Activated CD8-positive, alpha-beta memory T cell treated with anti-CD3 and anti-CD28 coated beads for 36 hours (primary cell): ENCODE measurements around the gene MED23. TPM values are rescaled to one million over a fixed set of nuclear protein-coding genes. Genes with fewer than 3 reads are reported as not detected.

Experiments
- CTCF ChIA-PET: fragments of 350-600 bp; sonication (Branson Sonifier 250); formaldehyde crosslinking; loops from one replicate; lab custom pipeline; 2021; ENCODE audit warnings: antibody characterized with exemption; lab: Charles Lee
- POLR2A ChIA-PET: fragments of 350-600 bp; sonication (Branson Sonifier 250); formaldehyde crosslinking; loops from one replicate; lab custom pipeline; 2021; ENCODE audit warnings: antibody characterized with exemption; lab: Charles Lee
- total RNA-seq, 2 experiments: library from RNA; stranded (reverse); gene quantifications; one replicate each; pipeline ENCODE4 v1.2.3, GENCODE V29; 2021

Gene MED23
- total RNA-seq, 2 experiments from 2014 or later = 28.4 to 29.0 TPM

- CTCF ChIA-PET = no interaction called here
- POLR2A ChIA-PET = no interaction called here
These were observed 34.0 kb downstream of the MED23 start for GRCh38 chr6:131594074-131594473.

DNA sequence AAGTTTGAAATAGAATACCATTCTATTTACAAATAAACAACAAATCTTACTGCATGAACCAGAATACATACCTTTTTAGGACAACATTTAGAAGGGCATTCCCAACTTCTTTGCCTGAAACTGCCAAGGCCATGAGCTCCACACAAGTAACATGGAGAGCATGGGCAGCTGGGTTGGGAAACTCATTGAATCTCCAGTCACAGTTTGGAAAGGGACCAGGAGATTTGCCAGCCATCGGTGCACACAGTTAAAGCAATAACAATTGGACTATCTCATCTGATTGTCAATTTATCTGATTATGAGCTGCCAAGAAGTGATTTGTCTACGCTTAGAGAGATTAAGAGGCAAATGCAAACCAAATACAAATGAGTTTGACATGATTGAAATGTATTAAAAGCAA is 35.1 kb downstream of the MED23 start:
- ChIA-PET POLR2A (no interaction called here), CTCF (no interaction called here)

- ChIA-PET POLR2A (no interaction called here), CTCF (no interaction called here)
These were observed 39.4 kb downstream of the MED23 start for GRCh38 chr6:131588643-131589042.

- CTCF ChIA-PET = interaction anchor here (1.0 kb wide), 1 partner anchor 18 kb away, joined by 3 read pairs; no protein-coding TSS in a partner anchor
- POLR2A ChIA-PET = no interaction called here
These were observed 40.1 kb downstream of the MED23 start for GRCh38 chr6:131587909-131588308.

GRCh38 chr6:131586543-131586942 is 41.5 kb downstream of the MED23 start:
- ChIA-PET CTCF (interaction anchor here (1.1 kb wide), 1 partner anchor 42 kb away, joined by 5 read pairs; the partner anchor contains the start of gene MED23), POLR2A (no interaction called here)

GRCh38 chr6:131581523-131581922 is 46.5 kb downstream of the MED23 start:
- ChIA-PET CTCF (no interaction called here), POLR2A (no interaction called here)

- ChIA-PET CTCF (no interaction called here), POLR2A (no interaction called here)
These were observed 52.1 kb downstream of the MED23 start for GRCh38 chr6:131575834-131576478.

DNA sequence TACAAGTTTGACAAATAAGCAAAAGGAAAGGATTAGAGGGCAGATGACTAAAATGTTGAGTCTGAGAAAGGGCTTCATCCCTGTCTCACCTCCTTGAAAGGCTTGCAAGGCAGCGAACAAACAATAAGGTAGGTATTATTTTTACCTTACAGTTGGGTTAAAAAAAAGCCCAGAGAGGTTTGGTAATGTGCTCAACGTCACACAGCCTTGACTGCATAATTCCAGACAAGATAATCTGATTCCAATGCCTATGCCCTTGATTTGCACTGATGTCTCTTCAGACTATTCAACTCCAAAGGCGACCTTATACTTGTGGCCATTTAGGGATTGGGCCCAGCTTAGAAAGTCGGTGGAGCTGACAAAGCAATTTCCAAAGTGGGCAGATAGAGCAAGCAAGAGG is 53.4 kb downstream of the MED23 start:
- ChIA-PET POLR2A (no interaction called here), CTCF (no interaction called here)

DNA sequence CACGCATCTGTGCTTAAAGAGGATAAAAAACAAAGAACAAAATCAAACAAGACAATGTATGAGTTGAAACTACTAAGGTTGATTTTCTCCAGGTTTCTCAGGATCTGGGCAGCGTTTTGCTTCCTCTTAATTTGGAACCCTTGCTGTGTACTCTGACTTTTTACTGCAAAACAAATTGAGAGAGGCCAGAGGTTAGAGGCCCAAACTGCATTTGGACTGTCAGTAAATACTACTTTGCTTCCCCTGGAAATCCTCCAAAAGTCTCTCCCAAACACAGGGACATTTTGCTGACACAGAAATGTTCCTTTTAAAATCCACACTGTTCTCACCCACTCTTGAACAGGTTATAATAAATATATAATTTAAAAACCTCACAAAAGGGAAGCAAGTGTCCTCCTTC is 53.9 kb downstream of the MED23 start:
- CTCF ChIA-PET = no interaction called here

DNA sequence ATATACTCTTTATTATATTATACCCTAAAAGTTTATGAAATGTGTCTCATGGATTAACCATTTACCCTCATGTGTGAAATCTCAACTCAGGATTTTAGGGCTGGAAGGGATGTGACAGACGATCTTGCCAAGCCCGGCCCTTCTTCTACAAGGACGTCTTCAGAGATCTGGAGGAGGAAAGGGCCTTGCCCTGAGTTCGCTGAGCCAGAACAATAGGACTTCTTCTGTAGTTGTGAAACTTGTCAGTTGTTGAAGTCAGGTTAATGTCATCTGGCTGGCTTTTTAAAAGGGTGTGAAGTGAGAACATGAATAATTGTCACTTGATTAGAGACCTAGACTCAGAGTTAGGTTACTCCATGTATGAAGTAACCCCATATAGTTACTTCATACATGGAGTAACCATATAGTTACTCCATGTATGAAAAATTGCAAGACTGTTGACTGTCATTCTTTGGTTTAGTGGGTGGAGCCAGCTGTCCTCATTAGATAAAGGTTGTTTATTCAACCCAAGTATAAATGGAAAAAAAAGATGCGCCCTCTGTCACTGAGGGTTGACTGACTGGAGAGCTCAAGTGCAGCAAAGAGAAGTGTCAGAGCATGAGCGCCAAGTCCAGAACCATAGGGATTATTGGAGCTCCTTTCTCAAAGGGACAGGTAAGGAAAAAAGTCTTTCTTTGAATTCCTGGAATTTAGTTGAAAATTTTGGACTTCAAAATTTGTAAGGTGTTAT is 55.2 kb downstream of the MED23 start, which contains the start of gene ARG1:
Gene ARG1 (plus strand): TSS at position 541 of the 730 bp plus-strand sequence. CDS start 57 bp downstream, at position 598.
- ChIA-PET CTCF (no interaction called here), POLR2A (no interaction called here)

More for the DNA sequence above, 53.9 kb downstream of the MED23 start:
- POLR2A ChIA-PET = no interaction called here

GRCh38 chr6:131568726-131569125 is 59.3 kb downstream of the MED23 start:
- CTCF ChIA-PET = no interaction called here

GRCh38 chr6:131565056-131565455 is 63.0 kb downstream of the MED23 start:
- CTCF ChIA-PET = no interaction called here

More at GRCh38 chr6:131568726-131569125, 59.3 kb downstream of the MED23 start:
- POLR2A ChIA-PET = interaction anchor here (0.7 kb wide), 1 partner anchor 212 kb away, joined by 3 read pairs; no protein-coding TSS in a partner anchor

DNA sequence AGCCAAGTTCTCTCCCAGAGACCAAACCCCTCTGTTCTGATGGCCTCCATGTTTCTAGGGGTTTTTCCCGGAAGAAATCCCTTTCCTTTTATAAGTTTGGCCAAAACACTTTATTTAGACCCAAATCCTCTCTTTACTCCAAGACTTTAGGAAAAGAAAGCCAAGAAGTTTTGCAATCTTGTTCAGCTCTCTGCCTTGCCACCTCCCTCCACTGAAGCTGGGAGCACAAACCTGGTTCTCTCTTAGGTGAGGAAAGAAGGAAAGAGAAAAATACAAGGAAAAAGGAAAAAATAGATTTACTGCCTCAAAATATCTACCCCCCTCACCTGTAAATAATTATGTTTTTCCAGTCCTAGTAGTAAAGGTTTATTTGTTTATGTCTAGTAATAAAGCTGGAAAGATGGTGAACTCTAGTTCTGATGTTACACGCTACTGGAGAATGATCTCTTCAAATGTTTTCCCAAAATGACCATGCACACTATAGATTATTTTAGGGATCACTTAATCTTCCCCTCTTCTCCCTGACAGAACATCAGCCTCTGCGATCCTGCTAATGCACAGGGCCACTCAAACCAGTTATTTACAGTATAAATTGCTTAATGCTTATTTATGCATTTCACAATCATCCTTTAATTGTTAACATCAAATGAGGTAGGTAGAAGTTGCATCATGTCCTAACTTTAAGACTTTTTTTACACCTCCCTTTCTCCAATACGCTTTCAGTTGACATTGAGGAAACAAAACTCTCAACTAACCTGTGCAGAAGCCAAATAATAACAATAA is 65.9 kb downstream of the MED23 start:
- ChIA-PET CTCF (interaction anchor here (1.8 kb wide), 1 partner anchor 13 kb away, joined by 4 read pairs; no protein-coding TSS in a partner anchor), POLR2A (no interaction called here)

More at GRCh38 chr6:131565056-131565455, 63.0 kb downstream of the MED23 start:
- POLR2A ChIA-PET = no interaction called here

DNA sequence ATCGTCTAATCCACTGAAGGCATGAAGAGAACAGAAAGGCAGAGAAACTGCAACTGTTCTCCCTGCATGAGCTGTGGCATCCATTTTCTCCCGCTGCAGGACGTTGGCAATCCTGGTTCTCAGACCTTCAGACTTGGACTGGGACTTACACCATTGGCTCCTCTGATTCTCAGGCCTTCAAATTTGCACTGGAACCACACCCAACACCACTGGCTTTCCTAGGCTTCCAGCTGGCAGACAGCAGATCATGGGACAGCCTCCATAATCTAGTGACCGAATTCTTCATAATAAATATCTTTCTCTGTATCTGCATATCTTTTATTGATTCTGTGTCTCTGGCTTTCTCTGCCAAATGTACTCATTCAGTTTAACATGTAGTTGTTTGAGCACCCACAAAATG is 69.1 kb downstream of the MED23 start:
- ChIA-PET POLR2A (no interaction called here), CTCF (no interaction called here)

DNA sequence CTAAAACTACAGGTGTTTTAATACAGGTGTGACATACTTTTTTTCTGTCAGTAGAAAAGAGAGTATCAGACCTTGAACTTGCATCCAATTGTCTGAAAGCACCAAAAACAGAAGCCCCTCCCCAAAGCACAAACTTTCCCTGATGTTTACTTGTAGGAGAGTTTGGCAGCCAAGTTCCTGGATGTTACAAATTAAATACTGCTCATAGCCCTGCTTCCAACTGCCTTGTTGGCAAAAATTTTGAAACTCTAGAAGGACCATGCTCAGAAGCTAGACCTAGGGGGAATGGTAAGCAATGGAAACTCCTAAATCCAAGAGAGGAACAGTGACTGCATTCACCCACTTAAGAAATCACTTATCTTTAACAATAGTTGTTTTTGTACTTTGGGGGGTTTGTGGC is 72.0 kb downstream of the MED23 start:
- CTCF ChIA-PET = no interaction called here
- POLR2A ChIA-PET = no interaction called here

GRCh38 chr6:131552572-131552971 is 75.5 kb downstream of the MED23 start:
- CTCF ChIA-PET = no interaction called here
- POLR2A ChIA-PET = no interaction called here

DNA sequence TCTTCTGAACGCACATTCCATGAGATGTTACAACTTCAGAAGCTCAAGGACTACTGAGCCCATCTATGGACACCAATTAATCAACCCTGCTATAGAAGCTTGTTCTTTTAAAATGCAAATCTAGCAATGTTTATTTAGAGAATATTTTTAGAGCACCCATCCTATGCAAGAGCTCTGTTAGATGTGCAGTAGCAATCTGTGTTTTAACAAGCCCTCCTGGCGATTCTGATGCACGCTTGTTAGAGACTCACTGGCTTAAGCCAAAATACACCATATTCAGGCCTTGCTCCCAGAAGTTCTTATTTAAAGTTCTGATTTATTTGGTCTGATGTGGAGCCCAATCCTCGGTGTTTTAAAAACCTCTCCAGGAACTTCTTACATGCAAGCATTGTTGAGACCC is 76.1 kb downstream of the MED23 start:
- CTCF ChIA-PET = no interaction called here
- POLR2A ChIA-PET = no interaction called here

DNA sequence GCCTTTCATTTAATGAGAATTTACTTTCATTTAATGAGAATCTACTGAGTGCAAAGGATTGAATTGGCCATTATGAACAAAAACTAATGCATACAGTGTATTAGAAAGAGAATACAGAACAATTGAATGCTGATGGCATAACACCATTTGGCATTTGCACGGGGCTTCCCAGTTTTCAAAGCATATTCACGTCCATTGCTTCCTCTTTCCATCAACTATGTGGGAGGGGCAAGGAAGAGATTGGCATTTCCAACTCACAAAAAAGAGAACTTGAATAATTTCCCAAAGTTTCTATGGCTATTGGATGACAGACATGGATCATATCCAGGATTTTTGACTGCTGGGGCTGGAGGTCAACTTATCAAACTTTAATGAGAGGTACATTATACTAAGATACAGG is 78.2 kb downstream of the MED23 start:
- CTCF ChIA-PET = interaction anchor here (1.4 kb wide), 1 partner anchor 13 kb away, joined by 4 read pairs; no protein-coding TSS in a partner anchor
- POLR2A ChIA-PET = no interaction called here

DNA sequence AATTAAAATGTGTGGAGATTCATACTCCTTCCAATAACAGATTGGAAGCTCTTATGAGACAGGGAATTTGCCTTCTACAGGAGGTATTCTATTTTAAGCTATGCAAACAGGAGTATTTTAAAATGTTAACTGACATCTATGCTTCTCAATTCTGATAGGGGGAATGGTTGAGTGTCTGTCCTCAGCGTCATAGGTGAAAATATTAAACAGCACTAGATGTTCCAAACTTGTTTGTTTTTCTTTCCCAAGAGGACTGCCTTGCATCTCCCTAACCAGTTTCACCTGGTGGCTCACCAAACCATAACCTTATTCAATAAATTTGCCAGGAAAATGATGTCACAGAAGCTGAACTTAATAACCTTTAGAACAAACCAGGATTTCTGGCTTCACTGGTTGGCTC is 79.6 kb downstream of the MED23 start:
- POLR2A ChIA-PET = no interaction called here
- CTCF ChIA-PET = interaction anchor here (1.0 to 1.5 kb wide), 3 partner anchors 12 to 19 kb away, joined by 3 to 6 read pairs (median 4); no protein-coding TSS in a partner anchor

- ChIA-PET CTCF (interaction anchor here (1.0 kb wide), 1 partner anchor 18 kb away, joined by 6 read pairs; no protein-coding TSS in a partner anchor), POLR2A (no interaction called here)
These were observed 80.6 kb downstream of the MED23 start for GRCh38 chr6:131547488-131547887.
